SK-N-SH (cell line): ENCODE measurements around the gene COBLL1.

Experiments used
- CTCF ChIP-seq: fragments of 200-600 bp; sonication (generic); IDR thresholded peaks from 2 replicates; pipeline ENCODE4 v1.6.1; 2017; ENCODE audit warnings: antibody characterized with exemption, mild to moderate bottlenecking, moderate library complexity
- MAX ChIP-seq: IDR thresholded peaks from 2 replicates; pipeline ENCODE4 v1.4.0; 2012; ENCODE audit warnings: low read depth
- USF2 ChIP-seq: fragments of 150-350 bp; IDR thresholded peaks from 2 replicates; pipeline ENCODE4 v1.6.1; 2017; ENCODE audit warnings: antibody characterized with exemption, low read length, low read depth, borderline replicate concordance

DNA sequence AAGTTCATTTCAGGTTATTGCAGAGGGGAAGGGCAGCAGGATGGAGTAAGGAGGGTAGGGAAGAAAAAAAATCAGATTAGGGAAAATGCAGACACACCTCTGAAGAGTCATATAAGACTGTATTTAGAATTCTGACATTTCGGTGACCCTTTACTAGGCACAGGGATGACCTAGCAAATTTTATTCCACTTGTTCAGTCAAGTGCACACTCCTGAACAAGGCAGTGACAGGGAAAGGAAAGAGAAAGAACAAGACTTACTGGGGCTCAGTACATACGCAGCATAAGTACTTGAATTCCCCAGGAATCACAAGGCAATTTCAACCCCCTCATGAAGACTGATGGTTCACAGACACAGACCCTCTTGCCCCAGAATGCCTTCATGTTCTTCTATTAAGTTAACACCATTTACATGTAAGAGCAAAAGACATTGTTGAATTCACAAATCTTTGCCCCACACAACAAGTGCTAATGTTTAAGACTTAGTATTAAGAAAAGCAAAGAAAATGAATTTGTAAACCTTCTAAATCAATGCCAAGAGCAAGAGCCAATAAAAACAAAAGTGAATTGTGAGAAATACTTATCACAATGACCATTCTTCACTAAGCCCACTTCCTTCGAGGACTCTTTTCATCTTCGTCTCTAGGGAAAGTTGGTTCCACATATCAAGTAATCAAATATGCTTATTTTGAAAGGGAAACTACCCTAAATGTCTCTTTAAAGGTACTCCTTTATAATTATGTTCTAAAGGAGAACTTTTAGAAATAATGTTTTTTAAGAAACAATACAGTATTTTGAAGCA lies 47.0 kb downstream of the COBLL1 start:
- TF ChIP-seq USF2 = no peak
- no peak for TF ChIP-seq CTCF
- no peak for TF ChIP-seq MAX
